Natural killer cell (primary cell): ENCODE data around the gene VPS35L. TPM values are rescaled to one million over a fixed set of nuclear protein-coding genes. Genes with fewer than 3 reads are reported as not detected.

Source experiments
- ATAC-seq, 3 donors: fragments of 150-1000 bp in 2 of 3; fragments of 200-7000 bp in 1 of 3; cut with Tn5 transposase; 1 replicate in 1 of 3; 2 replicates in 2 of 3; pipeline ENCODE4 v1.10.0; 2021; ENCODE audit warnings: mild to moderate bottlenecking in 2 of 3, moderate library complexity in 2 of 3
- DNase-seq, 2 donors: peaks; one replicate each; pipeline versions ENCODE4 v3.0.0 to v3.0.0-alpha.2; 2013 to 2021; ENCODE audit warnings: mixed read lengths in 1 of 2
- H3K27ac ChIP-seq: one replicate; pipeline ENCODE4 v1.5.1; 2013; ENCODE audit warnings: mild to moderate bottlenecking, low read length
- H3K27me3 ChIP-seq: one replicate; pipeline ENCODE4 v1.6.1; 2013; ENCODE audit warnings: low read length; ENCODE audit not compliant: control insufficient read depth, insufficient read depth
- H3K36me3 ChIP-seq: one replicate; pipeline ENCODE4 v1.6.1; 2013; ENCODE audit warnings: low read length; ENCODE audit not compliant: control insufficient read depth, insufficient read depth
- H3K4me1 ChIP-seq: one replicate; pipeline ENCODE4 v1.6.1; 2013; ENCODE audit warnings: low read length; ENCODE audit not compliant: control insufficient read depth, insufficient read depth
- H3K4me3 ChIP-seq: one replicate; pipeline ENCODE4 v1.5.1; 2013; ENCODE audit warnings: low read length
- H3K9me3 ChIP-seq: one replicate; pipeline ENCODE4 v1.6.1; 2013; ENCODE audit warnings: low read length; ENCODE audit not compliant: control insufficient read depth, insufficient read depth
- H3K27ac Mint-ChIP-seq, 2 donors: one replicate each; pipeline ENCODE4 v1.8.0; 2022; ENCODE audit warnings: mild to moderate bottlenecking in 2 of 2, mixed read lengths in 2 of 2, moderate library complexity in 1 of 2
- H3K27me3 Mint-ChIP-seq, 2 donors: one replicate each; pipeline ENCODE4 v1.8.0; 2022; ENCODE audit warnings: low read depth in 2 of 2, mixed read lengths in 2 of 2
- H3K36me3 Mint-ChIP-seq: one replicate; pipeline ENCODE4 v1.8.0; 2022; ENCODE audit warnings: mixed read lengths
- H3K4me1 Mint-ChIP-seq, 2 donors: one replicate each; pipeline ENCODE4 v1.8.0; 2022; ENCODE audit warnings: mixed read lengths in 2 of 2
- H3K4me3 Mint-ChIP-seq: one replicate; pipeline ENCODE4 v1.8.0; 2022; ENCODE audit warnings: mild to moderate bottlenecking, moderate library complexity, mixed read lengths
- H3K9me3 Mint-ChIP-seq, 2 donors: one replicate each; pipeline ENCODE4 v1.8.0; 2022; ENCODE audit warnings: mixed read lengths in 2 of 2
- WGBS: methylation state at CpG from one replicate; pipeline ENCODE4 v1.1.7; 2013; ENCODE audit warnings: missing lambda C conversion rate; ENCODE audit not compliant: insufficient coverage; 5-methylcytosine and 5-hydroxymethylcytosine counted together
- intact Hi-C: fragments of 100-400 bp; cut with micrococcal nuclease; formaldehyde crosslinking; loops from one replicate; pipeline ENCODE4 v1.14.2; 2022
- total RNA-seq, 4 donors: library from RNA; stranded (reverse); fragments of 120-200 nt in 1 of 4; gene quantifications; one replicate each; pipeline versions ENCODE4 v1.2.3 to v1.2.4, GENCODE V29; 2013 to 2022
- TF ChIP-seq, protein P1 (sequence below): fragments of 200-600 bp; IDR thresholded peaks from one replicate; pipeline ENCODE4 v1.8.0; 2022; ENCODE audit warnings: antibody characterized with exemption

VPS35L gene
- total RNA-seq, 3 donors from 2014 or later (not counting 1 experiment from before 2014, with no cell fraction given), result 37.4 to 53.5 (median 44.4) TPM

DNA sequence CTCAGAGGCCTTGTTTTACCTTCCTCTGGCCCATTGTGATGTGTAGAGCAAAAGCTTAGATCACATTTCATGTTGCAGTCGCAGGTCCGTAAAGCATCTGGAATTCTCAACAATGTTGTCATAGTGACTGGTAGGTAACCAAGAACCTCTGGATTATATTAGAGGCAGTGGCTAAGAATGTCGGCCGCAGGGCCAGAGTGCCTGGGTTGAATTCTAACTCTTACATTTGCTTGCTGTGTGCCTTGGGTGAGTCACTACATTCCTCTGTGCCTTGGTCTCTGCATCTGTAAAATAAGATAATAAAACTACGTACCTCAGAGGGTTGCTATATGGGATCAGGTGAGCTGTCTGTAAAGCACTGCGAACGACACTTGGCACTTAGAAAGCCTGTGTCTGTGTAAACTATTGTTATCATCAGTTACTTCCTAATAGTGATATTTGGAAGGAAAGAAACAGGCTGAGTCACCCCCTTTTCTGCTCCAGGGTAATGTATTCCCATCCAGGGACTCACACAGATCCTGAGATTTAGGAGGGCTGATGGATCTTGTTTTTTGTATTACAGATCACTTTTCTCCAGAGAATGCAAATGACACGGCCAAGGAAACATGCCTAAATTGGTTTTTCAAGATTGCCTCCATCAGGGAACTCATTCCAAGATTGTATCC lies 52.2 kb downstream of the VPS35L start:
- Mint-ChIP-seq H3K4me1 (no peaks in the 10 kb centered on the region), H3K9me3 (no peaks in the 10 kb centered on the region), H3K27ac (no peak overlapping the region), H3K27me3 (no peaks in the 10 kb centered on the region), H3K36me3 (peaks cover 36% of the 10 kb centered on the region), H3K4me3 (no peak overlapping the region)
- Histone ChIP-seq H3K27ac (no peak overlapping the region), H3K36me3 (peaks cover 39% of the 10 kb centered on the region), H3K4me3 (no peak overlapping the region), H3K4me1 (no peaks in the 10 kb centered on the region), H3K9me3 (no peaks in the 10 kb centered on the region), H3K27me3 (no peaks in the 10 kb centered on the region)
- ATAC-seq (no peak), DNase-seq (no peak)
- TF ChIP-seq, protein P1, sequence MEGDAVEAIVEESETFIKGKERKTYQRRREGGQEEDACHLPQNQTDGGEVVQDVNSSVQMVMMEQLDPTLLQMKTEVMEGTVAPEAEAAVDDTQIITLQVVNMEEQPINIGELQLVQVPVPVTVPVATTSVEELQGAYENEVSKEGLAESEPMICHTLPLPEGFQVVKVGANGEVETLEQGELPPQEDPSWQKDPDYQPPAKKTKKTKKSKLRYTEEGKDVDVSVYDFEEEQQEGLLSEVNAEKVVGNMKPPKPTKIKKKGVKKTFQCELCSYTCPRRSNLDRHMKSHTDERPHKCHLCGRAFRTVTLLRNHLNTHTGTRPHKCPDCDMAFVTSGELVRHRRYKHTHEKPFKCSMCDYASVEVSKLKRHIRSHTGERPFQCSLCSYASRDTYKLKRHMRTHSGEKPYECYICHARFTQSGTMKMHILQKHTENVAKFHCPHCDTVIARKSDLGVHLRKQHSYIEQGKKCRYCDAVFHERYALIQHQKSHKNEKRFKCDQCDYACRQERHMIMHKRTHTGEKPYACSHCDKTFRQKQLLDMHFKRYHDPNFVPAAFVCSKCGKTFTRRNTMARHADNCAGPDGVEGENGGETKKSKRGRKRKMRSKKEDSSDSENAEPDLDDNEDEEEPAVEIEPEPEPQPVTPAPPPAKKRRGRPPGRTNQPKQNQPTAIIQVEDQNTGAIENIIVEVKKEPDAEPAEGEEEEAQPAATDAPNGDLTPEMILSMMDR, result no peak
- 98% methylated on average over 8 of the region's 8 CpGs for WGBS
- intact Hi-C loops, result no loop called here

DNA sequence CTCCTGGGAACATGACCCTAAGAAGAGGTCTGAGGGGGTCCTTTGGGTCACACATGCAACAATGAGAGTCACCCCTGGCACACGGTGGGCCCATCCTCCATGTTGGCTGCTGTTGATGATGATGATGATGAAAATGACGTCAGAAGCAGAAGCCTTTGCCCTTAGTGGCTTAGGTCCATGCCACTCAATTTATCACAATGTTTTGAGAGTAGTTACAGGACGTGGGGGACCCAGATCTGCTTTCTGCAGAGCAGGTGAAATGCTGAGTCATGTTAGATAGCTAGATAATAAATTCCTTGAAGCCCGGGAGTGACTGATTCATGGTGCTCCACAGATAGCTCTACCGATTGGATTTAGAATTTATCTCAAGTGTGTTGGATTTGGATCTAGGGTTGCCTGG lies 53.9 kb downstream of the VPS35L start:
- Mint-ChIP-seq H3K4me1 (no peaks in the 10 kb centered on the region), H3K4me3 (no peak overlapping the region), H3K36me3 (peaks cover 36% of the 10 kb centered on the region), H3K27ac (no peak overlapping the region), H3K9me3 (no peaks in the 10 kb centered on the region), H3K27me3 (no peaks in the 10 kb centered on the region)
- ATAC-seq, result no peak
- no peak overlapping the region for H3K4me3 ChIP-seq
- H3K36me3 ChIP-seq, result peaks cover 37% of the 10 kb centered on the region
- intact Hi-C loops, result no loop called here
- H3K4me1 ChIP-seq, result no peaks in the 10 kb centered on the region
- DNase-seq, result no peak
- H3K27me3 ChIP-seq, result no peaks in the 10 kb centered on the region
- WGBS, result 86% methylated on average over 5 of the region's 5 CpGs
- H3K9me3 ChIP-seq, result no peaks in the 10 kb centered on the region
- TF ChIP-seq, protein P1, result no peak
- no peak overlapping the region for H3K27ac ChIP-seq

- WGBS, result 96% methylated on average over 9 of the region's 13 CpGs
- Mint-ChIP-seq H3K27ac (no peak overlapping the region), H3K4me1 (no peaks in the 10 kb centered on the region), H3K36me3 (peaks cover 36% of the 10 kb centered on the region), H3K27me3 (no peaks in the 10 kb centered on the region), H3K9me3 (no peaks in the 10 kb centered on the region), H3K4me3 (no peak overlapping the region)
- H3K4me3 ChIP-seq, result no peak overlapping the region
- no peak overlapping the region for H3K27ac ChIP-seq
- H3K36me3 ChIP-seq, result peaks cover 37% of the 10 kb centered on the region
- no peaks in the 10 kb centered on the region for H3K4me1 ChIP-seq
- intact Hi-C loops, result no loop called here
- H3K9me3 ChIP-seq, result no peaks in the 10 kb centered on the region
- TF ChIP-seq, protein P1, result no peak
- no peaks in the 10 kb centered on the region for H3K27me3 ChIP-seq
- DNase-seq (no peak), ATAC-seq (no peak)
Measured at GRCh38 chr16:19610200-19610599, 54.7 kb downstream of the VPS35L start.

DNA sequence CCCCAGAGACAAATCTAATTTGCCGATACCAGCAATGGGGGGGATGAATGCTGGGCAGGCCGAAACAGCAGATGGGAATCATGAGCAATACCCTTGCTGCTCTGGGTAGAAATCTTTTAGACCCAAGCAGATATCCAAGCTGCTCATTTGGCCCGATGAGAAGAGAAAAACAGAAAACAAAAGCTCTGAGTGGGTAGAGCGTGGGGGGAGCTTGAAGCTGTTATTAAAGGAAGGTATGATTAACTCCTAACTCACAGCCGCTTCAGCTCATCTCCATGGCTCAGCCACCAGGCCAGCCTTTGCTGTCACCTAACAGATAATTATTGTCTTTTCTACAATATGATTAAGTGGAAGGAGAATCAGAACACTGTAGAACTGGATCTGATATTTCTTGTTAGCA lies 58.3 kb downstream of the VPS35L start:
- peaks cover 24% of the 10 kb centered on the region for H3K36me3 ChIP-seq
- H3K9me3 ChIP-seq, result no peaks in the 10 kb centered on the region
- ATAC-seq (no peak), DNase-seq (no peak)
- TF ChIP-seq, protein P1, result no peak
- Mint-ChIP-seq H3K27me3 (no peaks in the 10 kb centered on the region), H3K36me3 (peaks cover 21% of the 10 kb centered on the region), H3K9me3 (no peaks in the 10 kb centered on the region), H3K4me1 (no peaks in the 10 kb centered on the region), H3K4me3 (no peak overlapping the region), H3K27ac (no peak overlapping the region)
- H3K4me3 ChIP-seq, result no peak overlapping the region
- H3K27me3 ChIP-seq, result no peaks in the 10 kb centered on the region
- intact Hi-C loops, result no loop called here
- WGBS, result 95% methylated on average over 3 of the region's 5 CpGs
- H3K4me1 ChIP-seq, result no peaks in the 10 kb centered on the region
- H3K27ac ChIP-seq, result no peak overlapping the region
